ENCODE measurements around the gene KCNC4. TPM values are rescaled to one million over a fixed set of nuclear protein-coding genes. Genes with fewer than 3 reads are reported as not detected.

Gene KCNC4
- total RNA-seq, 1 donor from 2014 or later: 4.8 TPM

GRCh38 chr1:110218739-110219138 is 8.6 kb downstream of the KCNC4 start:
- DNase-seq (ENCODE audit: extremely low spot score, unreplicated experiment): no peak
- Mint-ChIP-seq H3K4me3 (no peak overlapping the region), H3K36me3 (no peaks in the 10 kb centered on the region), H3K9me3 (no peaks in the 10 kb centered on the region), H3K27ac (no peak overlapping the region), H3K27me3 (peaks cover 35% of the 10 kb centered on the region), H3K4me1 (ENCODE audit: unreplicated experiment) (peaks cover 12% of the 10 kb centered on the region)
- TF ChIP-seq CTCF (conservative IDR thresholded peaks at IDR 0.05): no peak

- Mint-ChIP-seq H3K9me3 (no peaks in the 10 kb centered on the region), H3K36me3 (no peaks in the 10 kb centered on the region), H3K27me3 (peaks cover 20% of the 10 kb centered on the region), H3K27ac (no peak overlapping the region), H3K4me3 (no peak overlapping the region), H3K4me1 (ENCODE audit: unreplicated experiment) (peaks cover 5% of the 10 kb centered on the region)
- no peak for TF ChIP-seq CTCF (conservative IDR thresholded peaks at IDR 0.05)
- DNase-seq (ENCODE audit: extremely low spot score, unreplicated experiment): no peak
These were observed 10.2 kb downstream of the KCNC4 start for GRCh38 chr1:110220324-110220723.

- Mint-ChIP-seq H3K36me3 (no peaks in the 10 kb centered on the region), H3K4me3 (no peak overlapping the region), H3K27me3 (peaks cover 17% of the 10 kb centered on the region), H3K4me1 (ENCODE audit: unreplicated experiment) (no peaks in the 10 kb centered on the region), H3K9me3 (no peaks in the 10 kb centered on the region), H3K27ac (no peak overlapping the region)
- DNase-seq (ENCODE audit: extremely low spot score, unreplicated experiment): no peak
- no peak for TF ChIP-seq CTCF (conservative IDR thresholded peaks at IDR 0.05)
These were observed 11.0 kb downstream of the KCNC4 start for GRCh38 chr1:110221119-110221518.

- TF ChIP-seq CTCF (conservative IDR thresholded peaks at IDR 0.05): no peak
These were observed 13.0 kb downstream of the KCNC4 start for GRCh38 chr1:110223127-110223526.

GRCh38 chr1:110223581-110223980 is 13.5 kb downstream of the KCNC4 start:
- Mint-ChIP-seq H3K9me3 (no peaks in the 10 kb centered on the region), H3K4me3 (no peak overlapping the region), H3K27me3 (peaks cover 6% of the 10 kb centered on the region), H3K36me3 (no peaks in the 10 kb centered on the region), H3K27ac (no peak overlapping the region), H3K4me1 (ENCODE audit: unreplicated experiment) (no peaks in the 10 kb centered on the region)
- no peak for DNase-seq (ENCODE audit: extremely low spot score, unreplicated experiment)
- TF ChIP-seq CTCF (conservative IDR thresholded peaks at IDR 0.05): no peak

More at GRCh38 chr1:110223127-110223526, 13.0 kb downstream of the KCNC4 start:
- Mint-ChIP-seq H3K27me3 (peaks cover 11% of the 10 kb centered on the region), H3K9me3 (no peaks in the 10 kb centered on the region), H3K27ac (no peak overlapping the region), H3K36me3 (no peaks in the 10 kb centered on the region), H3K4me3 (no peak overlapping the region), H3K4me1 (ENCODE audit: unreplicated experiment) (no peaks in the 10 kb centered on the region)
- no peak for DNase-seq (ENCODE audit: extremely low spot score, unreplicated experiment)

Data from type B pancreatic cell (in vitro differentiated cells).